ENCODE data around the gene RAB8B. TPM values are rescaled to one million over a fixed set of nuclear protein-coding genes. Genes with fewer than 3 reads are reported as not detected.

The RAB8B gene
- total and polyA plus RNA-seq, 2 of the 13 experiments (the other 11 are each of a cell fraction or from before 2014, with no cell fraction given) = 6.8 to 14.2 TPM

- H3K27me3 ChIP-seq (ENCODE audit: control insufficient read depth in 1 of 2, insufficient read depth in 2 of 2, low read length in 2 of 2) = no peaks in the 10 kb centered on the region
- ChIA-PET CTCF (ENCODE audit: low intra/inter-chr PET ratio, low total read pairs) (interaction anchor here (2.8 kb wide), 1 partner anchor 114 kb away, joined by 9 read pairs; no protein-coding TSS in a partner anchor), POLR2A (no interaction called here)
- WGBS (ENCODE audit: low lambda C conversion rate) = 3% methylated on average over 4 of the region's 4 CpGs
- H2AFZ ChIP-seq (ENCODE audit: low read length) = peak overlapping the region; percentile 34
- no TSS peak for BruUV-seq (replicated peaks)
- H3K79me2 ChIP-seq (ENCODE audit: insufficient read depth, low read length) = no peaks in the 10 kb centered on the region
- H3K36me3 ChIP-seq (replicated peaks in 1 of 2; ENCODE audit: control insufficient read depth in 1 of 2, insufficient read depth in 2 of 2, low read length in 2 of 2) = no peaks in the 10 kb centered on the region
- FAIRE-seq (peak; percentile 75), DNase-seq (ENCODE audit: low spot score) (peak; percentile 52), ATAC-seq (no peak)
- in situ Hi-C loops (cut with HindIII; ENCODE audit: extremely low pct_ligation_motif_present, low pct_unique_long_range_greater_than_20kb) = loop anchor here (5.0 to 25.0 kb wide), 2 partner anchors 113 to 273 kb away; no protein-coding TSS in a partner anchor
- H3K4me3 ChIP-seq (replicated peaks in 1 of 3; ENCODE audit: insufficient read depth in 1 of 3, low read depth in 2 of 3, low read length in 3 of 3) = no peak overlapping the region
- no peak overlapping the region for H3K9ac ChIP-seq (ENCODE audit: insufficient read depth, low read depth, low read length)
- intact Hi-C loops (cut with micrococcal nuclease; ENCODE audit: unreplicated experiment) = loop anchor here (2.0 to 5.0 kb wide), 2 partner anchors 114 to 173 kb away; no protein-coding TSS in a partner anchor
- peaks cover 16% of the 10 kb centered on the region for H3K4me1 ChIP-seq (ENCODE audit: insufficient read depth, low read length)
- no peaks in the 10 kb centered on the region for H3K9me3 ChIP-seq (ENCODE audit: low read length)
- peak overlapping the region; percentile 16; the same call in 1 of the 2 replicates for H3K4me2 ChIP-seq (ENCODE audit: low read depth, low read length)
- H3K27ac ChIP-seq (ENCODE audit: extremely low read length, insufficient read depth, low read length) = no peak overlapping the region
- no peaks in the 10 kb centered on the region for H4K20me1 ChIP-seq (ENCODE audit: insufficient read depth, low read length)
- TF ChIP-seq PBX3 (CRISPR knock-in tag; IDR thresholded peaks at IDR 0.05; ENCODE audit: borderline replicate concordance) (no peak), ARID5B (CRISPR knock-in tag; IDR thresholded peaks at IDR 0.05) (no peak), ZNF501 (CRISPR knock-in tag; IDR thresholded peaks at IDR 0.05) (no peak), STAG1 (CRISPR knock-in tag; IDR thresholded peaks at IDR 0.05) (peak; percentile 83), ZNF639 (CRISPR knock-in tag; conservative IDR thresholded peaks at IDR 0.05) (no peak), ZNF512 (CRISPR knock-in tag; IDR thresholded peaks at IDR 0.05) (no peak), ZNF224 (CRISPR knock-in tag; IDR thresholded peaks at IDR 0.05) (no peak), TFDP1 (CRISPR knock-in tag; IDR thresholded peaks at IDR 0.05; ENCODE audit: borderline replicate concordance) (no peak), RAD21 (CRISPR knock-in tag; IDR thresholded peaks at IDR 0.05) (peak; percentile 60), ZNF530 (CRISPR knock-in tag; IDR thresholded peaks at IDR 0.05; ENCODE audit: low read depth) (no peak), ZNF3 (CRISPR knock-in tag; IDR thresholded peaks at IDR 0.05) (no peak), CEBPB (IDR thresholded peaks at IDR 0.05; ENCODE audit: borderline replicate concordance, low read depth, low read length) (no peak), ZNF101 (CRISPR knock-in tag; IDR thresholded peaks at IDR 0.05; ENCODE audit: borderline replicate concordance, low read depth) (no peak), ZKSCAN5 (CRISPR knock-in tag; IDR thresholded peaks at IDR 0.05) (no peak), KLF12 (CRISPR knock-in tag; IDR thresholded peaks at IDR 0.05; ENCODE audit: borderline replicate concordance) (no peak)
Observed at GRCh38 chr15:63288778-63289378, 99.5 kb downstream of the RAB8B start.

Measured in HepG2 (cell line).